GM21390 (cell line): ENCODE results near the gene ARHGAP5.

Source experiments
- ATAC-seq: cut with Tn5 transposase; IDR thresholded peaks from one replicate; pipeline ENCODE4 v1.9.1; 2021; ENCODE audit not compliant: unreplicated experiment

The ARHGAP5 gene

GRCh38 chr14:32206552-32206951 is 129.4 kb downstream of the ARHGAP5 start:
- ATAC-seq = no peak

DNA sequence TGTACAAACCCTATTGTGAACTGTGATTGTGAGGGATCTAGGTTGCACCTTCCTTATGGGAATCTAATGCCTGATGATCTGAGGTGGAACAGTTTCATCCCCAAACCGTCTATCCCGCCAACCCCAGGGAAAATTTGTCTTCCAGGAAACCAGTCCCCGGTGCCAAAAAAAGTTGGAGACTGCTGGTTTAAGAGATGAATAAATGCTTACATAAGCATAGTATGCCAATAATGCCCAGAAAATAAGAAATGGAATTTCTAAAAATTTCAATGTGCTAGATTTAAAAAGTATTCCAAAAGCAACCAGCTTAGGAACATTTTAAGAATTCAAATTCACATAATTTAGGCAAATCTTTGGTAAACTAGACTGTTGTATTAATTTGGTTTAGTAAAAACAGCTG is 131.4 kb downstream of the ARHGAP5 start:
- ATAC-seq = no peak
